HG03045 (cell line): ENCODE measurements around the gene IFI6.
"Not testable (repeated sequence)": the region's sequence is repeated elsewhere in the genome, so short reads cannot be mapped to it uniquely, and the experiment has no call there.

ENCODE experiments used
- ATAC-seq: cut with Tn5 transposase; IDR thresholded peaks from one replicate; pipeline ENCODE4 v1.9.1; 2021; ENCODE audit warnings: mild to moderate bottlenecking, moderate library complexity; ENCODE audit not compliant: unreplicated experiment

Gene IFI6

DNA sequence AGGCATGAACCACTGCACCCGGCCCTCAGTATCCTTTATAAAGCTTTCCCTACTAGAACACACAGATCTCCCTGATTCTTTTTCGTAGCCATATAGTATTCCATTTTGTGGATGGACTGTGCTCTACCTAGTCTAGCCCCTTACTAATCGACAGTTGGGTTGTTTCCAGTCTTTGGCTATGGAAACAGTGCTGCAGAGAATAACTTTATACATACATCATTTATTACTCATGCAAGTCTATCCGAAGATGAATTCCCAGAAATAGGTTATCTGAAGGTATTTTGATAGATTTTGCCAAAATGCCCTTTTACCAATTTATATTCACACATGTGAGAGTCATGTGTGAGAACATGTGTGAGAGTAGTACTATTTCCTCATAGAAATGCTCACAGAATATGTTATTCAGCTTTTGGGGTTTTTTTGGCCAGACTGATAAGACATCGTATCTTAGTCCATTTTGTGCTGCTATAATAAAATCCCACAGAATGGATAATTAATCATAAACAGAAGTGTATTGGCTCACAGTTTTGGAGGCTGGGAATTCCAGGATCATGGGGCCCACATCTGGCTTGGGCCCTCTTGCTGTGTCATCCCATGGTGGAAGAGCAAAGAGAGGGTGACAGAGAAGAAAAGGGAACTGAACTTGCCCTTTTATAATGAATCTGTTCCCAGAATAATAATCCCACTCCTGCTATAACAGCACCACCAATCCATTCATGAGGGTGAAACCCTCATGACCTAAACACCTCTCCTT, 19.7 kb downstream of the IFI6 start:
- no peak for ATAC-seq

DNA sequence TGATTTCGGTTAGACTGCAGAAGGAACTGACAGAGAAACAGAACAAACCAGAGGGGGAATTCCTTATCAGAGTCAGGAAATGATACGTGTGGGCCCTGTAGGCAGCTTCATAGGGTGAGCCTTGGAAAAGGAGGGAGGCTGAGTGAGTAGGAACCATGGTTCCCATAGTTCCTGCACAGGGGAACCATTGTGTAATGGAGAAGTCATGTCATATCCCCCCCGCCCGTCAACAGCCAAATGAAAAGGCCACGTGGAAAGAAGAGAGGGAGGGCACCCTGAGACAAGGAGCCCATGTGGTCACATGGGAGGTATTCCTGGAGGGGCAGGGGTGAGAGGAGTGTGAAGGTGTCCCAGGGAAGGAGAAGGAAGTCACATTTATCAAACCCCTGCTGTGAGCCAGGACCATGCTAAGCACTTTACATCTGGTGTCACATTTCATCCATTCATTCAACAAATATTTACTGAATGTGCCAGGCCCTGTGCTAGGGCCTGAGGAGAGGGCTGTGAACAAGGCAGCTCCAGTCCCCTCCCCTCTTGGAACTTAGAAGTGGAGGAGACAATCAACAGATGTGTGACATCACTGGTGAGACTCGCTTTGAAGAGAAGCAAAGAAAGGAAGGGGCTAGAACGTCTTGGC, 21.3 kb downstream of the IFI6 start:
- no peak for ATAC-seq

DNA sequence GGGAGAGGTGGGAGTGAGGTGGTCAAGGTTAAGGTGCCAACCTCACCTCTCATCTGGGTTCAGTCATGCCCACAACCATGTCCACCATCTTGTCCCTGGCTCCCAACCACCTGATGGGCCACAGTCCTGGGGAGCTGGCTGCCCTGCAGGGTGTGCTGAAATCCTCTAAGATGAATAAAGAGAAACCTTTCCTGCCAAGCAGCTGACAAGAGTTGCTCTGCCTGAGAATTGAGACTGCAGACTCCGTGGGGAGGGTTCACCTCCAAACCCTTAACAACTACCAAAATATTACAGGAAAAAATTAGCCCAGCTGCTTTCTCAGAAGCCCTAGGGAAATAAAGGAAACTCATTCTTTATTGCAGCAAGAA, 21.8 kb downstream of the IFI6 start:
- ATAC-seq = no peak

DNA sequence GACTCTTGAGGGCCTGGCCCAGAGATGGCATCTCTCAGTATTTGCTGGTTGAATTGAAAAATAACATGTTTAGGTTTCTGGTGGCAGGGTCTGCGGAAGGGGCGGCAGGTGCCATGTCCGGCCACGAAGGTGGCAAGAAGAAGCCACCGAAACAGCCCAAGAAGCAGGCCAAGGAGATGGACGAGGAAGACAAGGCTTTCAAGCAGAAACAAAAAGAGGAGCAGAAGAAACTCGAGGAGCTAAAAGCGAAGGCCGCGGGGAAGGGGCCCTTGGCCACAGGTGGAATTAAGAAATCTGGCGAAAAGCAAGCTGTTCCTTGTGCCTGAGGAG, 22.7 kb downstream of the IFI6 start:
- ATAC-seq = no peak

DNA sequence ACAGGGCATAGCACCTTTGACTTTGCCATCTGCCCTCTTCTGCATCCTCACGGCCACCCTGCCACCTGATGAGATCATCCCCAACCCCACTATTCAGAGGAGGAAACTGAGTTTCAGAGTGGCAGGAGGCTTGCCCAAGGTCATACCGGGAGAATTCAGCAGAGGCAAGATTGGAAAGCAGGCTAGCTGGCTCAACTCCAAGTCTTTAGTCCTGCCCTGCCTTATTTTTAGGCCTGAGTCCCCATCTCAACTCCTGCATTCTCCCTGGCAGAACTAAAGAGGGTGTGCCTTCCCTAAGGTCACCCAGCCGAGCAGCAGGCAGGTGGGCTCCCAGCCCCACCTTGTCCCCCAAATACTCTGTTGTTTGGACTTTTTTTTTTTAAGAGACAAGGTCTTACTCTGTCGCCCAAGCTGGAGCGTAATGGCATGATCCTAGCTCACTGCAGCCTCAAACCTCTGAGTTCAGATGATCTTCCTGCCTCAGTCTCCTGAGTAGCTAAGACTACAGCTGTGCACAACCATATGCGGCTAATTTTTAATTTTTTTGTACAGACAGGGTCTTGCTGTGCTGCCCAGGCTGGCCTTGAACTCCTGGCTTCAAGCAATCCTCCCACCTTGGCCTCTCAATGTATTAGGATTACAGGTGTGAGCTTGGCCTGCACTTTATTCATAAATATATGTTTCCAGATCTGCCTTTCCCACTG, 23.2 kb downstream of the IFI6 start:
- no peak for ATAC-seq

DNA sequence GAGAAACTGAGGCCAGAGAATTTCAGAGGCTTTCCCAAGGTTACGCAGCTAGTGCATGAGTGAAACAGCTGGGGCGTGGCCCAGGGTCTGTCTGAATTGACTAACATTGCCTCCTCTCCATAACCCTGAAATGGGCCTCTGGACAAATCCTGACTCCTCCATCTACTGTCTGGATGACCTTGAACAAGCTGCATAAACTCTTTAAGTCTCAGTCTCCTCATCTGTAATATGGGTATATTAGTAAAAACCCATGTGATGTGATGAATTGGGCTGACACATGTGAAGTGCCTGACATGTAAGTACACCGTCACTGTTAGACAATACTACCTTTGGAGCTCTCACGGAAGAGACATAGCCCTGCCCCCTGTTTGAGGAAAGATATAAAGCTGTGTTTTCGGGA, 24.7 kb downstream of the IFI6 start:
- ATAC-seq = no peak

DNA sequence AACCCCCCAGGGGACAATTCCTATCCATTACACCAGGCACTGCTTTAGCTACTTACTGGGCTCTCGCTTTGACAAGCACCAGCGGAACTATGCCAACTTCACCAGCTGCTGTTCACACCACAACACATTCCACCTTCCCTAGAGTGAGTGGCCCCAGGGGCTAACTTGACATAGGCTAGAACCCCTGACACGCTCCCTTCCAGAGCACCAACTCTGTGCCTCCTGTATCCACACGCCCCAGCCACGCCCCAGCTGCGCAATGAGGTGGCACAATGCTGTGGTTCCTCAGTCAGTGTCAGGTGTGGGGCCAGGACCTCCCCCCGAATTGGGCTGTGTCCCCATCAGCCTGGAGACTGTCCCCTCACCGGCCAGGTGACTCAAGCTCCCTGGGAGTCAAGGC, 25.3 kb downstream of the IFI6 start:
- ATAC-seq = no peak

DNA sequence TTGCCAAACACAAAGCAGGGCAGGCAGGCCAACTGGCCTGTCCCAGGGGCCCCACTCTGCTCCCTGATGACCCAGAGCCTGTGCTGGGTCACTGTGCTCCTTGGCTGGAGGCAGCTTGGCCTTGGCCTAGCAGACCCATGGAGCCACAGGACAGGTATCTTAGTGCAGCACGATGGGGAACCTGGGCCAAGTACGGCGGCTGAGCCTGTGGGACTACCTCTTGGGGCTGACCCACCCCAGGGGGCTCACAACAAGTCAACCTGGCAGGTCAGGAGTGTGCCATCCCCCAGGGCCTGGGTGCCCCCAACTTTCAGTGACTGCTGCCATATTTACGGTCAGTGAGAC, 26.9 kb downstream of the IFI6 start:
- no peak for ATAC-seq

DNA sequence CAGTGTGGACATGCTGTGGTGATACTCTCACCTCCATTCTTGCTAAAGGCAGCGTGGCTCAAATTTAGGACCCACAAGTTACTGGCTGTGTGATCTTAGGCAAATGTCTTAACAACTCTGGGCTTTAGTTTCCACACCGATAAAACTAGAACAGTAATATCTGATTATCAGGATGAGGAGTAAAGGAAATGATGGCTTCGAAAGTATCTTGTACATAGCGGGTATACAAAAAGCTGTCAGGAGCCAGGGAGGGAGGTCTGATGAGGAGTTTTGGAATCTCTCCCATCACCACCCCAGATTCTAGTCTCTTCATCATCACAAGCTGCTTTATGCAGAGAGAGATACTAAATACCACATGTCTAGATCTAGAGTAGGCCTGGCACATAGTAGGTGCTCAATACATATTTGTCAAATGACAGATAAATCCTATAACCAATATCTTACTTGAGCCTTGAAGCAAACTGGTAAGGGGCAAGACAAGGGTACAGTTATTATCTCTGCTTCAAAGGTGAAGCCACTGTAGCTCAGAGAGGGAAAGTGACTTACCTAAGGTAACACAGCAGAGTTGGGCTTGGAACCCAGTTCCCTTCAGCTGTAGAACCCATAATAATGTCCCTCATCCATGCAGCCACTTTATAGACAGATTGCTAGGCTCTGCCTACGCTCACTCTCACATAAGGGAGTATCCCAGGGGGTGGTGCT, 27.5 kb downstream of the IFI6 start:
- ATAC-seq = no peak

DNA sequence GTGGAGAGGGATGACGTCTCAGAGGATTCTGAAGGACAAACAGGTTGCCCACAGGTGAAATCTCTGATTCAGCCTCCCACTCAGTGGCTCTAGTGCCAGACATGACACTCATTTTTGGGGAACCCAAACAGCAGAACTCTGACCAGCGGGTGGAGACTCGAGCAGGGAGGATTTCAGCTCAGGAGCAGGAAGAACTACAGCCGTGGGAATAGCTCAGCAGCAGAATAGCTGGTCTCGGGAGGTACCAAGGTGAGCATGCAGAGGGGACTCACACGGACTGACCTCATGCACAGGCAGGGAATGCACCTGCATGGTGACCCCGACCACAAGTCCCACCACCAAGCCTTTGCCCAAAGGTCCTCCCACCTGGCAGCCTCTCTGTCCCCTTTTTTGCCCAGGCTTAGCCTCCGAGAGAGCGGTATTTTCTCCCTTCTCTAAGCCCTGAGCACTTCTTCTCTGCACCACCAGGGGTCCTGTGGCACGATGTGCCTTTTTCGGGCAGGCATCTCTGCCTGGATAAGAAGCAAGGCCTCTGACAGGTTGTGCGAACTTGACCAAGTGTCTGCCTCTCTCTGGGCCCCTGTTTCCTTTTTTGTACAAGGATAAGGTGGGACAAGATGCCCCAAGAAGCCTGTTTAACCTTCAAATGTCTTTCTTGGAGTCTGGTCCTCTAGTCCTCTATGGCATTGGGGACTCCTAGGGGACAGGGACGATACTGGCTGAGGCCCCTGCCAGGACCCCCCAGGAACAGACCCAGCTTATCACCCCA, 28.2 kb downstream of the IFI6 start:
- peak; percentile 57 for ATAC-seq

DNA sequence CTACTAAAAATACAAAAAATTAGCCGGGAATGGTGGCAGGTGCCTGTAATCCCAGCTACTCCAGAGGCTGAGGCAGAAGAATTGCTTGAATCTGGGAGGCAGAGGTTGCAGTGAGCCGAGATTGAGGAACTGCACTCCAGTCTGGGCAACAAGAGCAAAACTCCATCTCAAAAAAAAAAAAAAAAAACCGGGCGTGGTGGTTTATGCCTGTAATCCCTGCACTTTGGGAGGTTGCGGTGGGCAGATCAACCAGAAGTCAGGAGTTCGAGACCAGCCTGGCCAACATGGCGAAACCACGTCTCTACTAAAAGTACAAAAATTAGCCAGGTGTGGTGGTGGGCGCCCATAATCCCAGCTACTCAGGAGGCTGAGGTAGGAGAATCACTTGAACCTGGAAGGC, 31.5 kb downstream of the IFI6 start:
- ATAC-seq = not testable (repeated sequence)

DNA sequence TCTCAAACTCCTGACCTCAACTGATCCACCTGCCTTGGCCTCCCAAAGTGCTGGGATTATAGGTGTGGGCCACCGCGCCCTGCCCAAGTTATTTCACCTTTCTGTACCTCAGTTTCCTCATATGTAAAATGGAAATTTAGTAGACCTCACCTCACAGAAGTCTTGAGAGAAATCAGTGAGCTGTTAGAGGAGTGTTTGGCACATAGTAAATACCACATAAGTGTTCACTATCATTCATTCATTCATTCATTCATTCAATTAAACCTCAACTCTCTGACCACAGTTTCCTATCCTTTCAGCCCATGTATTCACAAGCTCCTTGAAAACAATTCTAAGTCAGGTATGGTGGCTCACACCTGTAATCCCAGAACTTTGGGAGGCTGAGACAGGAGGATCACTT, 33.2 kb downstream of the IFI6 start:
- no peak for ATAC-seq

DNA sequence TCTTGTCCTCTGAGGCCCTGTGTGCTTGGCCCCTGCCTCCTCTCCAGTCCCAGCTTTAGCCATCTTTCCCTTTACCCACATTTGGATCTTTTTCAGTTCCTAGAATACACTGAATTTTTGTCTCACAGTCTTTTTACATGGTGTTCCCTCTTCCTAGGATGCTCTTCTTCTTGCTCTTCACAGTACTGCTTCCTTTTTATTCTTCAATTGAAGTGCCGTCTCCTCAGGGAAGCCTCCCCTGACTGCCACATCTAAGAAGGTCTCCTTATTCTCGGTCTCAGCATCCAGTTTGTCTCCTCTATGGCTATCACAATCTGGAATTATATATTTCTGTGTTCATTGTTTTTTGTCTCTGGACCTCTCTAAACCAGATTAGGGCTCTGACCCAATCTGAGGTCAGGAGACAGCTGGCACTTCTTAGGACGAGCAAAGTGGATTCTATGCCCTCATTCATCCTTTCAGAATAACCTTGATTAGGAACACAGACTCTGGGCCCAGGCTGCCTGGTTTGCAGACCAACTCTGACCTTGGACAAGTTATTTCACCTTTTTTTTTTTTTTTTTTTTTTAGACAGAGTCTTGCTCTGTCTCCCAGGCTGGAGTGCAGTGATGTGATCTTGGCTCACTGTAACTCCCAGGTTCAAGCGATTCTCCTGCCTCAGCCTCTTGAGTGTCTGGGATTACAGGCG, 33.8 kb downstream of the IFI6 start:
- ATAC-seq = no peak

DNA sequence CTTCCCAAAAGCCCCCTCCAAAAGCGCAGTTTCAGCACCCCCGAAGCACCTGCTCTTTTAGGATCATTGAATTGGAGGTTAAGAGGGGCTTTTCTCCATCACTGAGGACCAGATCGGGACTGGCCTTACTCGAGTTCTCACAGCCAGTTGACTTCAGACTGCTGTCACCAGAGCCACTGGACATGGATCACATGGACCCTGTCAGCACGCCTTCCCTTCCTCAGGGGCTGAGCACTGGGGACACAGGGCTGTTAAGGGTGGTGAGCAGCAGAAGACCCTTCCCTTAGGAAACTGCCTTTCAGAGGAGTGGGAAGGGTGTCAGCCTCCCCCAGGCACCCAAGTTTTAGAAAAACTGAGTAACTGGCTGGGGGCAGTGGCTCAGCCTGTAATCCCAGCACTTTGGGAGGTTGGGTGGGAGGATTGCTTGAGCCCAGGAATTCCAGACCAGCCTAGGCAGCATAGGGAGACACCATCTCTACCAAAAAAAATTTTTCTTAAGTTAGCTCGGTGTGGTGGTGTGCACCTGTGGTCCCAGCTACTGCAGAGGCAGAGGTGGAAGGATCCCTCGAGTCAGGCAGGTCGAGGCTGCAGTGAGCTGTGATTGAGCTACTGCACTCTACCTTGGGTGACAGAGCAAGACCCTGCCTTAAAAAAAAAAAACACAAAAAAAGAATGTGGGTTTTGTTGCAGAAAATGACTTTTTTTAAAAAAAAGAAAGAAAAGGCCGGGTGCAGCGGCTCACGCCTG, 36.4 kb downstream of the IFI6 start:
- ATAC-seq = no peak

DNA sequence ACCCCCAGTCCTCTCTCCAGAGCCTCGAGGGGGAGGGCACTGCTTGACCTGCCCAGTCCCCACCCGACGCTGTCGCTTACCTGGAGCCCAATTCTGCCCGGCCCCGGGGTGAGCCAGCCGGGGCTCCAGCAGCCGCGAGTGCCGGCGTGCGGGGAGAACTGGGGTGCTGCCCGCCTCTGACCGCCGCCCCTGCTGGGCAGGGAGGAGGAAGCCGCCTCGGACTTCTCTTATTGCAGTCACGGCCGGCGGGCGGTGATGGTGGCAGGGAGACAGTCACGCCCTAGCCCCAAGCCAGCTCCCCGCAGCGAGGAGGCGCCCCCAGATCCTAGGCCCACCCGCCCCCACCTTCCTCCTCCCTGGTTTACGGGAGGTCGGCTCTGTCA, 37.0 kb downstream of the IFI6 start, which contains the start of gene FGR:
FGR (minus strand) TSS at position 201 of the 383 bp plus-strand sequence. CDS start 11,269 bp downstream, outside the sequence.
- ATAC-seq = no peak

DNA sequence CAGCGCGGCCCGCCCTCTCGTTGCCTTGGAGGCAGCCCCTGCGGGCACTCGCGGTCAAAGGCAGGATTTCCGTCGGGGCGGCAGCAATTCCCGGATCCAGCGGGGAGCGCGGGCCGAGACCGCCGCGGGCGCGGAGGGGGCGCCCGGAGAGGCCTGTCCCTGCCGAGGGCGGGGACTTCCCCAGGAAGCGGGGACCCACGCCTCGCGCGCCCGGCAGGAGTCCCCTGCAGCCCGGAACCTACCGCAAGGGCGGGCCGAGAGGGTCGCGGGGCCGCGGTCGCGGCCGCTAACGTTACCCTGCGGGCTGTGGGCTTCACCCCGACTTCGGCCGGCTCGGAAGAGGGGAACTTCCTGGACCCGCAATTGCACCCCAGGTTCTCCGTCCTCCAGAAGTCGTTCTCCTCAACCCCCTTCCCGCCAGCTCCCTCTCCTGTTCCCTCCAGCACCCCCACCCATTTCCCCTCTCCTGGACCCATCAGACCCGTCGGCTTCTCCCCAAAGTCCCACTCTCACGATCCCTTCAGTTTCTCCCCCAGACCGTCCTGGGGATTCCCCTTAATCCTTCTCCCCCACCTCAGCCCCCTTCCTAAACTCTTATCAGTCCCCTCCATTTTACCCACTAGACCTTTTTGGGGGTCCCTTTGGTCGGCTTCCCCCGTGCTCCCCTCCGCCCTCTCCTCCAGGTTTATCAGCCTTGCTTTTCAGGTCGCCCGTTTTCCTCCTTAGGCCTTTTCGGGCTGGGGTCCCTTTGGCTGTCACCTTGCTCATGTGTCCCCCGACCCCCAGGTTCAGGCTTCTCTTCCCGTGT, 37.6 kb downstream of the IFI6 start:
- peak; percentile 24 for ATAC-seq

DNA sequence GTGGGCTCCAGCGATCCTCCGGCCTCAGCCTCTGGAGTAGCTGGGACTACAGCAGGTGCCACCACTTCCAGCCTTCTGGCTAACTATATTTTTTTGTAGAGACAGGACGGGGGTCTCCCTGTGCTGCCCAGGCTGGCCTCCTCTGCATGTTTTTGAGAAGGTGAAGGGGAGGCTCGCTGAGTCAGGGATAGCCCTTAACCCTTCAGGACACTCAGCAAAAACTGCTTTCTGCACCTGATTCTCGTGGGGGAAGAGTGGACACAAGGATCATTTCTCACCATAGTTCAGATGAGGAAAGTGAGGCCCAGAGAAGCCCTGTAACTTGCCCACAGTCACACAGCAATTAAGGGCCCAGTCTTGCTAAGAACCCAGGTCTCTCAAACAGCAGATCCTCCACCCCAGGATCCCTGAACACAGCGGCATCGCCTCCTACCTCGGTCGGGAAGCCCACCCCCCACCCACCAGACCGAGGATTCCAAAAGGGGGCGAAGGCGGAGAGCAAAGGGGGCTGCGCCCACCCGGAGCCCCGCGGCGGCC, 38.3 kb downstream of the IFI6 start:
- ATAC-seq = no peak

DNA sequence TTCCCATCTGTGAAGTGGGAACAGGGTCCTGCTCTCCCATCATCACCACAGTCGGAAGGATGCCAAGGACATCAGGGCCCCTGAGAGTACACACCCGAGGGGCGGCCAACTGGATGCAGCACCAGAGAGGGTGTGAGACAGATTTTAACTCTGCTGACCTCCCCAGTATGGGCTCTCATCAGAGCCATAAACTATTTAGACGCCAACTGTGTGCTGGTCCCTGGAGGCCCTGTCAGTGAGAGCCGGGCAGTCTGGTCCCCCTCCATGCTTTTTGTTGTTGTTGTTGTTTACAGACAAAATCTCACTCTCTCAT, 38.7 kb downstream of the IFI6 start:
- ATAC-seq = no peak
